K562 (cell line): ENCODE measurements around the gene LIN28A. TPM values are rescaled to one million over a fixed set of nuclear protein-coding genes. Genes with fewer than 3 reads are reported as not detected.
A peak's percentile ranks its signal among the peaks of the same experiment; 100 is the strongest.

Experiments
- CCNT2 ChIP-seq: IDR thresholded peaks from 2 replicates; pipeline ENCODE4 v1.6.1; 2011; ENCODE audit warnings: borderline replicate concordance, low read depth, mild to moderate bottlenecking, moderate library complexity, mixed read lengths, low read length; ENCODE audit not compliant: insufficient read length; ENCODE audit errors: extremely low read depth
- CREB1 ChIP-seq, 2 experiments: sonication (generic) in 1 of 2; formaldehyde crosslinking in 1 of 2; IDR thresholded peaks; 2 replicates each; pipeline versions ENCODE4 v1.6.1 to v1.8.0; 2012 to 2022; ENCODE audit warnings: inconsistent platforms in 1 of 2, mild to moderate bottlenecking in 1 of 2, missing genetic modification reagents in 1 of 2, moderate library complexity in 1 of 2
- E2F4 ChIP-seq: sonication (generic); formaldehyde crosslinking; IDR thresholded peaks from 2 replicates; pipeline ENCODE4 v1.8.0; 2022; ENCODE audit warnings: mild to moderate bottlenecking, low read depth, missing genetic modification reagents
- ELF2 ChIP-seq: fragments of 250-450 bp; sonication (Bioruptor Pico); IDR thresholded peaks from 2 replicates; pipeline ENCODE4 v1.5.0; 2021; ENCODE audit warnings: mild to moderate bottlenecking
- EWSR1 ChIP-seq: fragments of 450-650 bp; IDR thresholded peaks from 2 replicates; pipeline ENCODE4 v1.6.1; 2018; ENCODE audit warnings: borderline replicate concordance, mild to moderate bottlenecking, low read depth, moderate library complexity; ENCODE audit not compliant: partially characterized antibody
- HSF4 ChIP-seq: fragments of 250-450 bp; sonication (Bioruptor Pico); IDR thresholded peaks from 2 replicates; pipeline ENCODE4 v2.1.2; 2022; ENCODE audit warnings: mild to moderate bottlenecking, moderate library complexity, borderline replicate concordance
- IFI16 ChIP-seq: fragments of 250-450 bp; sonication (Bioruptor Pico); IDR thresholded peaks from 2 replicates; pipeline ENCODE4 v2.1.2; 2022; ENCODE audit warnings: mild to moderate bottlenecking, inconsistent platforms
- IRF2 ChIP-seq: sonication (generic); formaldehyde crosslinking; IDR thresholded peaks from 2 replicates; pipeline ENCODE4 v1.8.1; 2022; ENCODE audit warnings: mild to moderate bottlenecking, missing genetic modification reagents
- KLF13 ChIP-seq: fragments of 450-650 bp; IDR thresholded peaks from 2 replicates; pipeline ENCODE4 v1.6.1; 2016; ENCODE audit warnings: missing genetic modification characterization, low read depth, mild to moderate bottlenecking, missing compliant biosample characterization, moderate library complexity, borderline replicate concordance
- NCOA2 ChIP-seq, 2 experiments: fragments of 450-650 bp; IDR thresholded peaks; 2 replicates each; pipeline ENCODE4 v1.6.1; 2018; ENCODE audit warnings: mild to moderate bottlenecking in 2 of 2, moderate library complexity in 1 of 2; ENCODE audit not compliant: partially characterized antibody in 2 of 2
- NR2F6 ChIP-seq: fragments of 450-650 bp; formaldehyde crosslinking; IDR thresholded peaks from 2 replicates; pipeline ENCODE4 v1.4.0; 2020; ENCODE audit warnings: mild to moderate bottlenecking
- PCBP1 ChIP-seq: fragments of 200-400 bp; formaldehyde crosslinking; IDR thresholded peaks from 2 replicates; pipeline ENCODE4 v1.6.1; 2018; ENCODE audit warnings: mild to moderate bottlenecking, low read depth, low read length; ENCODE audit not compliant: poor library complexity, severe bottlenecking
- RBFOX2 ChIP-seq: fragments of 200-400 bp; formaldehyde crosslinking; IDR thresholded peaks from 2 replicates; pipeline ENCODE4 v1.6.1; 2017; ENCODE audit warnings: low read depth, mild to moderate bottlenecking, low read length, moderate library complexity
- RFX5 ChIP-seq: IDR thresholded peaks from 2 replicates; pipeline ENCODE4 v1.6.1; 2011; ENCODE audit warnings: low read depth, mild to moderate bottlenecking, improper control_type of control experiment, low read length
- SIX5 ChIP-seq, 2 experiments: IDR thresholded peaks; 2 replicates each; pipeline ENCODE4 v1.6.1; 2011; ENCODE audit warnings: low read length in 2 of 2, borderline replicate concordance in 1 of 2, low read depth in 1 of 2, mild to moderate bottlenecking in 1 of 2, moderate library complexity in 1 of 2; ENCODE audit not compliant: insufficient read depth in 1 of 2
- SREBF1 ChIP-seq: fragments of 150-350 bp; IDR thresholded peaks from 2 replicates; pipeline ENCODE4 v1.6.1; 2014; ENCODE audit warnings: antibody characterized with exemption, low read depth, low read length, borderline replicate concordance
- ZBTB8A ChIP-seq: fragments of 450-650 bp; IDR thresholded peaks from 2 replicates; pipeline ENCODE4 v1.6.1; 2018; ENCODE audit warnings: mild to moderate bottlenecking, moderate library complexity; ENCODE audit not compliant: partially characterized antibody
- ZNF212 ChIP-seq: fragments of 450-650 bp; formaldehyde crosslinking; IDR thresholded peaks from 2 replicates; pipeline ENCODE4 v1.4.0; 2020; ENCODE audit warnings: mild to moderate bottlenecking
- polyA plus RNA-seq, 8 experiments: library from polyadenylated mRNA; depleted of rRNA in 4 of 8; stranded (reverse) in 5 of 8; unstranded in 3 of 8; fragments of >200 nt; fragmentation: Nextera tagmentation in 2 of 8; fragmentation: Illumina TruSeq in 1 of 8; extraction: Ambion mirVana in 2 of 8; extraction: Trizol in 1 of 8; gene quantifications; 2 replicates each; pipeline versions ENCODE4 v1.2.1 to v1.2.3, GENCODE V29; 2011 to 2014; ENCODE audit warnings: inconsistent platforms in 1 of 8, missing spikeins in 1 of 8
- total RNA-seq, 7 experiments: library from RNA; depleted of rRNA in 6 of 7; stranded (reverse); fragments of >200 nt in 6 of 7; fragmentation: Illumina TruSeq in 2 of 7; extraction: Trizol in 2 of 7; gene quantifications; 2 replicates each; pipeline versions ENCODE4 v1.2.1 to v1.2.3, GENCODE V29; 2011 to 2021; ENCODE audit warnings: low replicate concordance in 1 of 7
- TF ChIP-seq, protein P1 (sequence below), 2 experiments: IDR thresholded peaks; 2 replicates each; pipeline ENCODE4 v1.6.1; 2011; ENCODE audit warnings: borderline replicate concordance in 1 of 2, control low read depth in 1 of 2, low read depth in 1 of 2, low read length in 1 of 2, mild to moderate bottlenecking in 1 of 2, mixed read lengths in 1 of 2, moderate library complexity in 1 of 2; ENCODE audit not compliant: insufficient read depth in 1 of 2, insufficient read length in 1 of 2, poor library complexity in 1 of 2, severe bottlenecking in 1 of 2; ENCODE audit errors: extremely low read depth in 1 of 2

The LIN28A gene
- total and polyA plus RNA-seq, 9 of the 15 experiments (the other 6 are each of a cell fraction or from before 2014, with no cell fraction given) = 0.80 to 5.4 (median 3.9) TPM

- TF ChIP-seq KLF13 (0 out of 2 replicates have a peak, but pooled peaks have one; percentile 48), CCNT2 (peak; percentile 97), SIX5 (IDR thresholded peaks at IDR 0.05; ENCODE audit: borderline replicate concordance in 1 of 2, insufficient read depth in 1 of 2, low read depth in 1 of 2, low read length in 2 of 2) (no peak), PCBP1 (peak; percentile 43), RFX5 (no peak), ZBTB8A (no peak), CREB1 (IDR thresholded peaks at IDR 0.05) (peak; percentile 59; the same call in 1 of the 2 replicates), CREB1 (CRISPR knock-in tag; IDR thresholded peaks at IDR 0.05) (peak; percentile 65; the same call in 1 of the 2 replicates), HSF4 (no peak), EWSR1 (no peak), IFI16 (no peak), E2F4 (CRISPR knock-in tag) (peak; percentile 86), IRF2 (CRISPR knock-in tag) (no peak), RBFOX2 (peak; percentile 95), ELF2 (CRISPR knock-in tag) (no peak), SREBF1 (no peak), NR2F6 (CRISPR knock-in tag) (no peak), ZNF212 (no peak), NCOA2 (IDR thresholded peaks at IDR 0.05; ENCODE audit: partially characterized antibody in 2 of 2) (no peak)
- TF ChIP-seq, protein P1, sequence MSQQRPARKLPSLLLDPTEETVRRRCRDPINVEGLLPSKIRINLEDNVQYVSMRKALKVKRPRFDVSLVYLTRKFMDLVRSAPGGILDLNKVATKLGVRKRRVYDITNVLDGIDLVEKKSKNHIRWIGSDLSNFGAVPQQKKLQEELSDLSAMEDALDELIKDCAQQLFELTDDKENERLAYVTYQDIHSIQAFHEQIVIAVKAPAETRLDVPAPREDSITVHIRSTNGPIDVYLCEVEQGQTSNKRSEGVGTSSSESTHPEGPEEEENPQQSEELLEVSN (IDR thresholded peaks at IDR 0.05; ENCODE audit: borderline replicate concordance in 1 of 2, extremely low read depth in 1 of 2, insufficient read depth in 1 of 2, insufficient read length in 1 of 2, low read depth in 1 of 2, low read length in 1 of 2, poor library complexity in 1 of 2, severe bottlenecking in 1 of 2) = peak; percentile 74 to 97
Measured at GRCh38 chr1:26472901-26473845, 62.6 kb downstream of the LIN28A start (continued).
